HepG2 (cell line): ENCODE results near the gene DNAH8. TPM values are rescaled to one million over a fixed set of nuclear protein-coding genes. Genes with fewer than 3 reads are reported as not detected.

ENCODE experiments used
- KIAA2018 ChIP-seq: sonication (generic); formaldehyde crosslinking; IDR thresholded peaks from 2 replicates; pipeline ENCODE4 v1.5.0; 2020; ENCODE audit warnings: mild to moderate bottlenecking, missing genetic modification reagents, borderline replicate concordance
- NR2F6 ChIP-seq, 2 experiments: IDR thresholded peaks; 2 replicates each; pipeline ENCODE4 v1.6.1; 2016; ENCODE audit warnings: antibody characterized with exemption in 1 of 2, mild to moderate bottlenecking in 1 of 2
- RAD21 ChIP-seq: fragments of 450-650 bp; formaldehyde crosslinking; IDR thresholded peaks from 2 replicates; pipeline ENCODE4 v1.5.0; 2020; ENCODE audit warnings: mild to moderate bottlenecking
- TSC22D2 ChIP-seq: sonication (generic); formaldehyde crosslinking; IDR thresholded peaks from 2 replicates; pipeline ENCODE4 v1.5.1; 2020; ENCODE audit warnings: missing genetic modification reagents, mild to moderate bottlenecking, borderline replicate concordance
- U2AF2 ChIP-seq: fragments of 200-400 bp; formaldehyde crosslinking; IDR thresholded peaks from 2 replicates; pipeline ENCODE4 v1.6.1; 2017; ENCODE audit warnings: low read depth, mild to moderate bottlenecking, low read length
- ZNF773 ChIP-seq: sonication (generic); formaldehyde crosslinking; IDR thresholded peaks from 2 replicates; pipeline ENCODE4 v1.4.0; 2020; ENCODE audit warnings: missing genetic modification reagents, borderline replicate concordance
- polyA plus RNA-seq, 8 experiments: library from polyadenylated mRNA; depleted of rRNA in 3 of 8; stranded (reverse) in 7 of 8; unstranded in 1 of 8; fragments of >200 nt; fragmentation: Illumina TruSeq in 4 of 8; extraction: Trizol in 4 of 8; gene quantifications; 2 replicates each; pipeline versions ENCODE4 v1.2.1 to v1.2.3, GENCODE V29; 2011 to 2016; ENCODE audit warnings: low read depth in 4 of 8, missing spikeins in 1 of 8, mixed read lengths in 1 of 8; ENCODE audit not compliant: insufficient read depth in 1 of 8
- total RNA-seq, 5 experiments: library from RNA; depleted of rRNA; stranded (reverse); fragments of >200 nt; fragmentation: Illumina TruSeq; extraction: Trizol; gene quantifications; 2 replicates each; pipeline ENCODE4 v1.2.3, GENCODE V29; 2016; ENCODE audit warnings: low read depth in 1 of 5
- TF ChIP-seq, protein P1 (sequence below): sonication (generic); formaldehyde crosslinking; IDR thresholded peaks from 2 replicates; pipeline ENCODE4 v1.8.1; 2022; ENCODE audit warnings: mild to moderate bottlenecking, missing genetic modification reagents

Gene DNAH8
- total and polyA plus RNA-seq, 2 of the 13 experiments (the other 11 are each of a cell fraction or from before 2014, with no cell fraction given): not detected

DNA sequence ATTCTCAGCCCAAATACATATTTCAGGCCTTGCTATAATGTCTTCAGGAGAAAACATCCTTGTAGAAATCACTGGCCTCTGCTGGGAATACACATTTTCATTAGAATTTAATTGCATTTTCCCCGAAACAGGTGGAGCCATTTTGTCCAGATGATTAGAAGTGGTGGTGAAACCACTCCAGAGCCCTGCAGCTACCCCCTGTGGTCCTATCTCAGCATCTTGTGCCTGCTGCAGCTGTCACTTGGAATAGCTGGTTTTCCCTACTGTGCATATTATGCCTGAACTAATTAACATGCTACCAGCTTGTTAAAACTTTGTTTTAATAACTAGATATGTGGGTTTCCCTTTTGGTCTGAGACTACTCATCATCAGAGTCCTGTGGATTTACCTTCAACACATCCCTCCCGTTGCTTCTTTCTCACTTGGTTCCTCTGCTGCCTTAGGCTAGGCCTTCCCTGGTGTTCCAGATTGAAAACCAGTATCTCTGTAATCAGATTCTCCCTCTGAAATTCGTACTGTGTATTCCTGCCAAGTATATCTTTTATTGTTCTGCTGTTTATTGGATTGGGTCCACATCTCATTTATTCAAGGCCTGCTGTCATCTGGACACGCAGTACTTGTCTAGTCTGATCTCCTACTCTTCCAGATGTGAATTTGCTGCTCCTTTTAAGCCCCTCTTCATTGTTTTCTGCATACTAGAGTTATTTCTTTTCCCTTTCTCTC lies 15.2 kb downstream of the DNAH8 start (continued):
- TF ChIP-seq KIAA2018 (CRISPR knock-in tag): no peak
- no peak for TF ChIP-seq ZNF773 (CRISPR knock-in tag)
- TF ChIP-seq U2AF2: no peak
- no peak for TF ChIP-seq NR2F6 (IDR thresholded peaks at IDR 0.05)
- no peak for TF ChIP-seq NR2F6 (CRISPR knock-in tag; IDR thresholded peaks at IDR 0.05)
- no peak for TF ChIP-seq TSC22D2 (CRISPR knock-in tag)
- no peak for TF ChIP-seq RAD21 (CRISPR knock-in tag)
- TF ChIP-seq, protein P1, sequence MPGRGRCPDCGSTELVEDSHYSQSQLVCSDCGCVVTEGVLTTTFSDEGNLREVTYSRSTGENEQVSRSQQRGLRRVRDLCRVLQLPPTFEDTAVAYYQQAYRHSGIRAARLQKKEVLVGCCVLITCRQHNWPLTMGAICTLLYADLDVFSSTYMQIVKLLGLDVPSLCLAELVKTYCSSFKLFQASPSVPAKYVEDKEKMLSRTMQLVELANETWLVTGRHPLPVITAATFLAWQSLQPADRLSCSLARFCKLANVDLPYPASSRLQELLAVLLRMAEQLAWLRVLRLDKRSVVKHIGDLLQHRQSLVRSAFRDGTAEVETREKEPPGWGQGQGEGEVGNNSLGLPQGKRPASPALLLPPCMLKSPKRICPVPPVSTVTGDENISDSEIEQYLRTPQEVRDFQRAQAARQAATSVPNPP (CRISPR knock-in tag): no peak
